ENCODE results near the gene BCR.
"Not testable (repeated sequence)": the region's sequence is repeated elsewhere in the genome, so short reads cannot be mapped to it uniquely, and the experiment has no call there.

Gene BCR

GRCh38 chr22:23291806-23292452, 111.6 kb downstream of the BCR start:
- no peak for DNase-seq

GRCh38 chr22:23292453-23293350, 112.4 kb downstream of the BCR start:
- DNase-seq = no peak

- DNase-seq = no peak
These were observed 113.4 kb downstream of the BCR start for GRCh38 chr22:23293720-23294119.

- DNase-seq = no peak
These were observed 113.9 kb downstream of the BCR start for GRCh38 chr22:23294221-23294620.

GRCh38 chr22:23300476-23300875, 120.2 kb downstream of the BCR start:
- no peak for DNase-seq

- no peak for DNase-seq
These were observed 121.3 kb downstream of the BCR start for GRCh38 chr22:23301591-23301990.

GRCh38 chr22:23302171-23303002, 122.1 kb downstream of the BCR start:
- DNase-seq = no peak

- DNase-seq = no peak
These were observed 125.1 kb downstream of the BCR start for GRCh38 chr22:23305321-23305910.

GRCh38 chr22:23305922-23306374, 125.6 kb downstream of the BCR start:
- DNase-seq = no peak

- no peak for DNase-seq
These were observed 126.2 kb downstream of the BCR start for GRCh38 chr22:23306438-23306921.

- DNase-seq = no peak
These were observed 126.6 kb downstream of the BCR start for GRCh38 chr22:23306926-23307325.

GRCh38 chr22:23307511-23307910, 127.2 kb downstream of the BCR start:
- DNase-seq = not testable (repeated sequence)

GRCh38 chr22:23309261-23309660, 129.0 kb downstream of the BCR start:
- not testable (repeated sequence) for DNase-seq

- DNase-seq = not testable (repeated sequence)
These were observed 130.3 kb downstream of the BCR start for GRCh38 chr22:23310443-23311097.

GRCh38 chr22:23311635-23312420, 131.5 kb downstream of the BCR start:
- DNase-seq = not testable (repeated sequence)

GRCh38 chr22:23313791-23314567, 133.7 kb downstream of the BCR start:
- no peak for DNase-seq

GRCh38 chr22:23315341-23315917, 135.1 kb downstream of the BCR start:
- no peak for DNase-seq

- DNase-seq = not testable (repeated sequence)
These were observed 136.3 kb downstream of the BCR start for GRCh38 chr22:23316596-23316995.

- not testable (repeated sequence) for DNase-seq
These were observed 138.0 kb downstream of the BCR start for GRCh38 chr22:23318316-23318715.

GRCh38 chr22:23322497-23323080, 142.3 kb downstream of the BCR start:
- DNase-seq = not testable (repeated sequence)

Measured in NCI-H1048 (cell line).